Colonic mucosa (tissue), 4 donors: ENCODE measurements around the gene SERPINB6. TPM values are rescaled to one million over a fixed set of nuclear protein-coding genes. Genes with fewer than 3 reads are reported as not detected.

Source experiments
- DNase-seq: peaks from one replicate; pipeline ENCODE4 v3.0.0-alpha.2; 2020
- H3K27ac ChIP-seq: fragments of 200-600 bp; one replicate; pipeline ENCODE4 v1.8.0; 2021
- H3K27me3 ChIP-seq: fragments of 200-600 bp; one replicate; pipeline ENCODE4 v1.8.0; 2021
- H3K36me3 ChIP-seq: fragments of 200-600 bp; one replicate; pipeline ENCODE4 v1.8.0; 2021
- H3K4me1 ChIP-seq: fragments of 200-600 bp; one replicate; pipeline ENCODE4 v1.8.0; 2021; ENCODE audit warnings: mild to moderate bottlenecking
- H3K4me3 ChIP-seq: fragments of 200-600 bp; one replicate; pipeline ENCODE4 v1.8.0; 2021
- H3K9ac ChIP-seq, 2 donors: one replicate each; pipeline ENCODE4 v1.7.0; 2013; ENCODE audit warnings: control low read depth in 2 of 2, low read depth in 2 of 2, low read length in 2 of 2
- H3K9me3 ChIP-seq: fragments of 200-600 bp; one replicate; pipeline ENCODE4 v1.8.0; 2021
- intact Hi-C: fragments of 100-400 bp; cut with DNase I; formaldehyde crosslinking; loops from one replicate; pipeline ENCODE4 v1.14.1; 2022
- total RNA-seq, 2 donors: library from RNA; stranded (reverse); fragmentation: NEBNext Ultra II Directional in 1 of 2; extraction: Animal tissue kit (Norgen Biotek cat#: 25700) in 1 of 2; gene quantifications; one replicate each; pipeline ENCODE4 v1.2.1, GENCODE V29; 2021
- TF ChIP-seq, protein P1 (sequence below): fragments of 200-600 bp; IDR thresholded peaks from one replicate; pipeline ENCODE4 v1.8.0; 2022; ENCODE audit warnings: antibody characterized with exemption, mild to moderate bottlenecking
- donor health status: healthy.
- donor health status: DM: no; HTN: no; CAD: no.
- donor health status: DM: no; HTN: no; CAD: no.

Gene SERPINB6
- total RNA-seq, 2 donors from 2014 or later = 139 to 285 TPM

GRCh38 chr6:2948228-2949025 lies 22.9 kb downstream of the SERPINB6 start:
- Histone ChIP-seq H3K27ac (no peak overlapping the region), H3K4me3 (no peak overlapping the region), H3K27me3 (no peaks in the 10 kb centered on the region), H3K9ac (no peak overlapping the region), H3K9me3 (no peaks in the 10 kb centered on the region), H3K36me3 (no peaks in the 10 kb centered on the region), H3K4me1 (peaks cover 9% of the 10 kb centered on the region)
- DNase-seq = peak; percentile 15
- intact Hi-C loops = no loop called here
- TF ChIP-seq, protein P1, sequence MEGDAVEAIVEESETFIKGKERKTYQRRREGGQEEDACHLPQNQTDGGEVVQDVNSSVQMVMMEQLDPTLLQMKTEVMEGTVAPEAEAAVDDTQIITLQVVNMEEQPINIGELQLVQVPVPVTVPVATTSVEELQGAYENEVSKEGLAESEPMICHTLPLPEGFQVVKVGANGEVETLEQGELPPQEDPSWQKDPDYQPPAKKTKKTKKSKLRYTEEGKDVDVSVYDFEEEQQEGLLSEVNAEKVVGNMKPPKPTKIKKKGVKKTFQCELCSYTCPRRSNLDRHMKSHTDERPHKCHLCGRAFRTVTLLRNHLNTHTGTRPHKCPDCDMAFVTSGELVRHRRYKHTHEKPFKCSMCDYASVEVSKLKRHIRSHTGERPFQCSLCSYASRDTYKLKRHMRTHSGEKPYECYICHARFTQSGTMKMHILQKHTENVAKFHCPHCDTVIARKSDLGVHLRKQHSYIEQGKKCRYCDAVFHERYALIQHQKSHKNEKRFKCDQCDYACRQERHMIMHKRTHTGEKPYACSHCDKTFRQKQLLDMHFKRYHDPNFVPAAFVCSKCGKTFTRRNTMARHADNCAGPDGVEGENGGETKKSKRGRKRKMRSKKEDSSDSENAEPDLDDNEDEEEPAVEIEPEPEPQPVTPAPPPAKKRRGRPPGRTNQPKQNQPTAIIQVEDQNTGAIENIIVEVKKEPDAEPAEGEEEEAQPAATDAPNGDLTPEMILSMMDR = no peak

GRCh38 chr6:2947445-2947844 lies 23.9 kb downstream of the SERPINB6 start:
- intact Hi-C loops = no loop called here
- H3K4me1 ChIP-seq = peaks cover 1% of the 10 kb centered on the region
- no peak overlapping the region for H3K27ac ChIP-seq
- peak; percentile 7 for DNase-seq
- TF ChIP-seq, protein P1 = no peak
- no peaks in the 10 kb centered on the region for H3K27me3 ChIP-seq
- H3K9ac ChIP-seq = no peak overlapping the region
- H3K36me3 ChIP-seq = no peaks in the 10 kb centered on the region
- no peaks in the 10 kb centered on the region for H3K9me3 ChIP-seq
- no peak overlapping the region for H3K4me3 ChIP-seq

DNA sequence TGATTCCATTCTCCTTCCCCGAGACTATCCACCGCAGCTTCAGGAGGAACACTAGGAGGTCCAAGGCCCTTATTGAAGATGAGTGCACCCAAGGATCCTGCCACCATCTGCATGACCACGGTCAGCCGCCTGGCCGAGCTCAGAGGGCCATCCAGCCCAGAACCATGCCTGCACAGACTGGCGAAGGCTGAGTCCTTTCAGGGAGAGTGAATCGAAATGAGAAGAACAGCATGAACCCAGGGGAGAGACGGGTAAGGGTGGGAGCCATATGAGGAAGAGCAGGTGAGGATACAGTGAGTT lies 26.3 kb downstream of the SERPINB6 start:
- Histone ChIP-seq H3K9ac (no peak overlapping the region), H3K27me3 (no peaks in the 10 kb centered on the region), H3K4me3 (no peak overlapping the region), H3K4me1 (no peaks in the 10 kb centered on the region), H3K27ac (no peak overlapping the region), H3K36me3 (no peaks in the 10 kb centered on the region), H3K9me3 (no peaks in the 10 kb centered on the region)
- intact Hi-C loops = no loop called here
- peak; percentile 10 for DNase-seq
- TF ChIP-seq, protein P1 = no peak

GRCh38 chr6:2944405-2945152 lies 26.8 kb downstream of the SERPINB6 start:
- Histone ChIP-seq H3K27me3 (no peaks in the 10 kb centered on the region), H3K36me3 (no peaks in the 10 kb centered on the region), H3K9ac (no peak overlapping the region), H3K4me3 (no peak overlapping the region), H3K9me3 (no peaks in the 10 kb centered on the region), H3K4me1 (no peaks in the 10 kb centered on the region), H3K27ac (no peak overlapping the region)
- intact Hi-C loops = no loop called here
- TF ChIP-seq, protein P1 = no peak
- no peak for DNase-seq

GRCh38 chr6:2943564-2943955 lies 27.8 kb downstream of the SERPINB6 start:
- no peaks in the 10 kb centered on the region for H3K9me3 ChIP-seq
- H3K36me3 ChIP-seq = no peaks in the 10 kb centered on the region
- no peak overlapping the region for H3K27ac ChIP-seq
- H3K27me3 ChIP-seq = no peaks in the 10 kb centered on the region
- no peaks in the 10 kb centered on the region for H3K4me1 ChIP-seq
- intact Hi-C loops = no loop called here
- no peak overlapping the region for H3K9ac ChIP-seq
- H3K4me3 ChIP-seq = no peak overlapping the region
- DNase-seq = peak; percentile 15
- TF ChIP-seq, protein P1 = no peak
